Breast epithelium (tissue), 3 donors: ENCODE measurements around the gene VEGFA.

Experiments
- CTCF ChIP-seq, 3 donors: fragments of 450-650 bp; IDR thresholded peaks; one replicate each; pipeline ENCODE4 v1.5.1; 2016 to 2017; ENCODE audit warnings: antibody characterized with exemption in 3 of 3, mild to moderate bottlenecking in 3 of 3, moderate library complexity in 3 of 3
- POLR2A ChIP-seq: fragments of 450-650 bp; IDR thresholded peaks from one replicate; pipeline ENCODE4 v1.6.1; 2016; ENCODE audit warnings: antibody characterized with exemption, mild to moderate bottlenecking, moderate library complexity

GRCh38 chr6:43835872-43836419, 65.9 kb downstream of the VEGFA start:
- TF ChIP-seq CTCF (IDR thresholded peaks at IDR 0.05) = no peak
- TF ChIP-seq POLR2A = no peak
